IgD-negative memory B cell (primary cell): ENCODE measurements around the gene SMAD6. TPM values are rescaled to one million over a fixed set of nuclear protein-coding genes. Genes with fewer than 3 reads are reported as not detected.

ENCODE experiments used
- H3K27ac Mint-ChIP-seq, 3 donors: one replicate each; pipeline ENCODE4 v1.8.0; 2020 to 2022; ENCODE audit warnings: mild to moderate bottlenecking in 3 of 3, mixed read lengths in 3 of 3, moderate library complexity in 1 of 3
- H3K27me3 Mint-ChIP-seq: one replicate; pipeline ENCODE4 v1.8.0; 2021; ENCODE audit warnings: mixed read lengths
- H3K36me3 Mint-ChIP-seq: one replicate; pipeline ENCODE4 v1.8.0; 2020; ENCODE audit warnings: mild to moderate bottlenecking, mixed read lengths
- H3K4me1 Mint-ChIP-seq, 3 donors: one replicate each; pipeline ENCODE4 v1.8.0; 2020 to 2022; ENCODE audit warnings: mixed read lengths in 3 of 3, mild to moderate bottlenecking in 1 of 3
- H3K4me3 Mint-ChIP-seq, 4 donors: one replicate each; pipeline ENCODE4 v1.8.0; 2020 to 2022; ENCODE audit warnings: mild to moderate bottlenecking in 4 of 4, mixed read lengths in 4 of 4, moderate library complexity in 3 of 4
- H3K9me3 Mint-ChIP-seq, 3 donors: one replicate each; pipeline ENCODE4 v1.8.0; 2020 to 2021; ENCODE audit warnings: mixed read lengths in 3 of 3, mild to moderate bottlenecking in 1 of 3
- polyA plus RNA-seq: library from polyadenylated mRNA; unstranded; fragments of 300-500 nt; fragmentation: Illumina TruSeq; gene quantifications from one replicate; pipeline ENCODE4 v1.2.3, GENCODE V29; 2021

Gene SMAD6
- polyA plus RNA-seq, 1 donor from 2014 or later, result not detected

- Mint-ChIP-seq H3K9me3 (no peaks in the 10 kb centered on the region), H3K27ac (no peak overlapping the region)
Observed at GRCh38 chr15:66779331-66780009, 77.4 kb downstream of the SMAD6 start.

GRCh38 chr15:66780172-66780972 lies 78.3 kb downstream of the SMAD6 start:
- Mint-ChIP-seq H3K9me3 (no peaks in the 10 kb centered on the region), H3K4me3 (no peak overlapping the region), H3K4me1 (peaks cover 0 to 1% (median 0%) of the 10 kb centered on the region in 3 donors), H3K36me3 (no peaks in the 10 kb centered on the region), H3K27ac (no peak overlapping the region), H3K27me3 (peaks cover 2% of the 10 kb centered on the region)

More at GRCh38 chr15:66779331-66780009, 77.4 kb downstream of the SMAD6 start:
- Mint-ChIP-seq H3K4me1 (peaks cover 0 to 1% (median 0%) of the 10 kb centered on the region in 3 donors), H3K36me3 (no peaks in the 10 kb centered on the region), H3K4me3 (no peak overlapping the region), H3K27me3 (peaks cover 2% of the 10 kb centered on the region)

GRCh38 chr15:66780973-66781718 lies 79.1 kb downstream of the SMAD6 start:
- H3K36me3 Mint-ChIP-seq, result no peaks in the 10 kb centered on the region
- no peak overlapping the region for H3K4me3 Mint-ChIP-seq
- peaks cover 0 to 3% (median 0%) of the 10 kb centered on the region in 3 donors for H3K4me1 Mint-ChIP-seq
- H3K9me3 Mint-ChIP-seq, result no peaks in the 10 kb centered on the region
- peaks cover 2% of the 10 kb centered on the region for H3K27me3 Mint-ChIP-seq
- no peak overlapping the region for H3K27ac Mint-ChIP-seq

GRCh38 chr15:66782785-66783184 lies 80.7 kb downstream of the SMAD6 start:
- Mint-ChIP-seq H3K36me3 (no peaks in the 10 kb centered on the region), H3K9me3 (no peaks in the 10 kb centered on the region), H3K27me3 (peaks cover 2% of the 10 kb centered on the region), H3K27ac (no peak overlapping the region), H3K4me1 (peaks cover 0 to 3% (median 0%) of the 10 kb centered on the region in 3 donors), H3K4me3 (no peak overlapping the region)

GRCh38 chr15:66783314-66783713 lies 81.3 kb downstream of the SMAD6 start:
- no peak overlapping the region for H3K27ac Mint-ChIP-seq
- H3K4me1 Mint-ChIP-seq, result peaks cover 0 to 3% (median 0%) of the 10 kb centered on the region in 3 donors
- no peak overlapping the region for H3K4me3 Mint-ChIP-seq
- H3K9me3 Mint-ChIP-seq, result no peaks in the 10 kb centered on the region
- H3K36me3 Mint-ChIP-seq, result no peaks in the 10 kb centered on the region
- H3K27me3 Mint-ChIP-seq, result peaks cover 2% of the 10 kb centered on the region

- Mint-ChIP-seq H3K9me3 (no peaks in the 10 kb centered on the region), H3K27me3 (peaks cover 2% of the 10 kb centered on the region), H3K27ac (no peak overlapping the region), H3K36me3 (no peaks in the 10 kb centered on the region), H3K4me1 (peaks cover 0 to 3% (median 0%) of the 10 kb centered on the region in 3 donors), H3K4me3 (no peak overlapping the region)
Observed at GRCh38 chr15:66783725-66784124, 81.7 kb downstream of the SMAD6 start.

GRCh38 chr15:66784174-66784573 lies 82.1 kb downstream of the SMAD6 start:
- Mint-ChIP-seq H3K9me3 (no peaks in the 10 kb centered on the region), H3K36me3 (no peaks in the 10 kb centered on the region), H3K27ac (no peak overlapping the region), H3K27me3 (peaks cover 2% of the 10 kb centered on the region), H3K4me3 (no peak overlapping the region), H3K4me1 (peaks cover 0 to 4% (median 0%) of the 10 kb centered on the region in 3 donors)

- H3K4me1 Mint-ChIP-seq, result peaks cover 0 to 5% (median 0%) of the 10 kb centered on the region in 3 donors
- no peaks in the 10 kb centered on the region for H3K9me3 Mint-ChIP-seq
- H3K27me3 Mint-ChIP-seq, result peaks cover 1% of the 10 kb centered on the region
- H3K36me3 Mint-ChIP-seq, result no peaks in the 10 kb centered on the region
- H3K27ac Mint-ChIP-seq, result no peak overlapping the region
- no peak overlapping the region for H3K4me3 Mint-ChIP-seq
Observed at GRCh38 chr15:66785637-66786036, 83.6 kb downstream of the SMAD6 start.

- no peaks in the 10 kb centered on the region for H3K36me3 Mint-ChIP-seq
- peaks cover 0 to 5% (median 0%) of the 10 kb centered on the region in 3 donors for H3K4me1 Mint-ChIP-seq
- H3K9me3 Mint-ChIP-seq, result peaks cover 0 to 3% (median 0%) of the 10 kb centered on the region in 3 donors
- no peaks in the 10 kb centered on the region for H3K27me3 Mint-ChIP-seq
- H3K27ac Mint-ChIP-seq, result no peak overlapping the region
- H3K4me3 Mint-ChIP-seq, result no peak overlapping the region
Observed at GRCh38 chr15:66786222-66786621, 84.2 kb downstream of the SMAD6 start.

GRCh38 chr15:66786708-66787488 lies 84.9 kb downstream of the SMAD6 start:
- Mint-ChIP-seq H3K4me3 (no peak overlapping the region), H3K9me3 (peaks cover 0 to 3% (median 0%) of the 10 kb centered on the region in 3 donors), H3K4me1 (peaks cover 0 to 5% (median 0%) of the 10 kb centered on the region in 3 donors), H3K27ac (no peak overlapping the region), H3K27me3 (no peaks in the 10 kb centered on the region), H3K36me3 (no peaks in the 10 kb centered on the region)

- Mint-ChIP-seq H3K9me3 (peaks cover 0 to 3% (median 0%) of the 10 kb centered on the region in 3 donors), H3K4me1 (peaks cover 0 to 5% (median 0%) of the 10 kb centered on the region in 3 donors), H3K36me3 (no peaks in the 10 kb centered on the region), H3K27ac (no peak overlapping the region), H3K27me3 (no peaks in the 10 kb centered on the region), H3K4me3 (no peak overlapping the region)
Observed at GRCh38 chr15:66787489-66787871, 85.4 kb downstream of the SMAD6 start.

- Mint-ChIP-seq H3K36me3 (no peaks in the 10 kb centered on the region), H3K27me3 (peaks cover under 1% of the 10 kb centered on the region), H3K9me3 (peaks cover 0 to 3% (median 0%) of the 10 kb centered on the region in 3 donors), H3K4me1 (peaks cover 0 to 5% (median 0%) of the 10 kb centered on the region in 3 donors), H3K27ac (no peak overlapping the region), H3K4me3 (no peak overlapping the region)
Observed at GRCh38 chr15:66788024-66788423, 86.0 kb downstream of the SMAD6 start.

GRCh38 chr15:66789029-66790025 lies 87.3 kb downstream of the SMAD6 start:
- Mint-ChIP-seq H3K4me3 (no peak overlapping the region), H3K36me3 (no peaks in the 10 kb centered on the region), H3K27me3 (peaks cover 4% of the 10 kb centered on the region), H3K4me1 (peaks cover 0 to 3% (median 0%) of the 10 kb centered on the region in 3 donors), H3K27ac (no peak overlapping the region), H3K9me3 (peaks cover 0 to 3% (median 0%) of the 10 kb centered on the region in 3 donors)
